Lung microvascular endothelial cell (primary cell): ENCODE data around the gene DSCAML1. TPM values are rescaled to one million over a fixed set of nuclear protein-coding genes. Genes with fewer than 3 reads are reported as not detected.
"Not testable (repeated sequence)": the region's sequence is repeated elsewhere in the genome, so short reads cannot be mapped to it uniquely, and the experiment has no call there.

ENCODE experiments used
- DNase-seq, 2 donors: peaks; one replicate each; pipeline versions ENCODE4 v3.0.0 to v3.0.0-alpha.2; 2010; ENCODE audit warnings: low read depth in 2 of 2
- total RNA-seq: library from RNA; depleted of rRNA; stranded (reverse); fragments of >200 nt; gene quantifications from 2 replicates; pipeline ENCODE4 v1.2.1, GENCODE V29; 2014

Gene DSCAML1
- total RNA-seq, 1 donor from 2014 or later: under 0.01 TPM

DNA sequence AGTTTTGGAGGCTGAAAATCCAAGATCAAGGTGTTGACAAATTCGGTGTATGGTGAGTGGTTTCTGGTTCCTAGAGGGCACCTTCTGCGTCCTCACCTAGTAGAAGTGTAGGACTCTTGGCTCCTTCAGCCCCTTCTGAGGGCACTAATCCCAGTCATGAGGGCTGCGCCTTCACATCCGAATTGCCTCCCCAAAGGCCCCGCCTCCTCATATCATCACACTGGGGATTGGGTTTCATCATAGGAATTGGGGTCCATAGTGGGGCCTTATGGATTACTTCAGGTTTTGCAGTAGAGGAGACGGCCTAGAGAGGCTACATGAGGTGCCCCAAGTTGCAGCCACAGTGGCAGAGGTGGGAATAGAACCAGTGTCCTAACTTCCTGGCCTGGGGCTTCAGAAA lies 382.3 kb downstream of the DSCAML1 start:
- no peak for DNase-seq

- DNase-seq: no peak
These were observed 383.4 kb downstream of the DSCAML1 start for GRCh38 chr11:117413616-117414015.

GRCh38 chr11:117412653-117413275 lies 384.3 kb downstream of the DSCAML1 start:
- no peak for DNase-seq

- no peak for DNase-seq
These were observed 384.8 kb downstream of the DSCAML1 start for GRCh38 chr11:117412176-117412575.

DNA sequence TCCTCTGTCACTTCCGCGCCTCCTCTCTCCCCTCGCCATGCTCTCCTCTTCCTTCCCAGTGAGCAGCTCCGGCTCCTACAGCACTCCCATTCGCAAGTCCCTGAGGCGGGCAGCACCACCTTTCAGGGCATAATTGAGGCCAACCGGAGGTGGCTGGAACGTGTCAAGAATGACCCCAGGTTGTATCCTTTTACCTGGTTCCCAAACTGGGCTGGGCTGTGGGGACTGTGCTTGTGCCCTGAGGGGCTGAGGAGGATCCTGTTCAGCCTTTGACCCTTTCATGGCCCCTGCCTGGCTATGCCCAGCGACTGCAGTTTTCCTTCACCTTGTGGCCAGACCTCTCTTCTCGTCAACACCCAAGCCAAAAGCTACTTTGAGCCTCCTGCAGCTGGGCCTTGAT lies 385.3 kb downstream of the DSCAML1 start:
- no peak for DNase-seq

GRCh38 chr11:117410861-117411710 lies 385.9 kb downstream of the DSCAML1 start:
- DNase-seq: no peak

GRCh38 chr11:117410238-117410637 lies 386.8 kb downstream of the DSCAML1 start:
- no peak for DNase-seq

- no peak for DNase-seq
These were observed 387.5 kb downstream of the DSCAML1 start for GRCh38 chr11:117409511-117409910.

DNA sequence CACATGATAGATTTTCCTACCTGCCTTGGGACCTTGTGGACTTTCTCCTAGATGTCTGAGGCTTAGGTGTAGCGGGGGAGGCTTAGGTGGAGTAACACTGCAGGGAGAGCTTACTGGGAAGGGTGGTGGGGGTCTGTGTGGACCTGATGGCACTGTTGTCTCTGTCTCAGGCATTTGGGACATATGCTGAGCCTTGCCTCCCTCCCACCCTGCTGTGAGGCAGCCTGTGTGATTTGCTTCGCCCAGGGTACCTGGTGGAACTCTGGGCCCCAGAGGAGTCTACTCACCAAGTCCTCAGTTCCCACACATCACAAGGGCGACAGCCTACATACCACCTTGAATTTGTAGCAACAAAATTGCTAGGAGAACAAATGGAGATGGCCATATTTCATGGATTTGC lies 388.7 kb downstream of the DSCAML1 start:
- no peak for DNase-seq

DNA sequence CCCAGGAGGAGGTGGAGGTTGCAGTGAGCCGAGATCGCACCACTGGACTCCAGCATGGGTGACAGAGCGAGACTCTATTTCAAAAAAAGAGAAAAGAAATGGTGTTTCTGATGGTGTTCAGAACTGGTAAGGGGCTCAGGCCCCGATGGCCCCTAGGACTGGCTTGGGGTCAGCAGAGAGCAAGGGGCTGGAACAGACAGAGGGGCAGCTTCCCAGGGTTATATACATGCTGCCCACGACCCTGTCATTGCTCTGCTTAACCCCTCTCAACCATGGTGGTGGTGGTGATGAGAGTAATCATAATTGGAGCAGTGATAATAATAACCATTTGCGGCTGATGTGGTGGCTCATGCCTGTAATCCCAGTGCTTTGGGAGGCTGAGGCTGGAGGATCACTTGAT lies 390.0 kb downstream of the DSCAML1 start:
- no peak for DNase-seq

DNA sequence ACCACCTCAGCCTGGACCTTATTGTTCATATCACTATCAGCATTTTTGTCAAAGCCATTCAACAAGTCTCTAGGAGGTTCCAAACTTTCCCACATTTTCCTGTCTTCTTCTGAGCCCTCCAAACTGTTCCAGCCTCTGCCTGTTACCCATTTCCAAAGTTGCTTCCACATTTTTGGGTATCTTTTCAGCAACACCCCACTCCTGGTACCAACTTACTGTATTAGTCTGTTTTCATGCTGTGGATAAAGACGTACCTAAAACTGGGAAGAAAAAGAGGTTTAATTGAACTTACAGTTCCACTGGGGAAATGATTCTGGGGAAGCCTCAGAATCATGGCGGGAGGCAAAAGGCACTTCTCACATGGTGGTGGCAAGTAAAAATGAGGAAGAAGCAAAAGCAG lies 391.1 kb downstream of the DSCAML1 start:
- not testable (repeated sequence) for DNase-seq

GRCh38 chr11:117399100-117399840 lies 397.7 kb downstream of the DSCAML1 start:
- DNase-seq: not testable (repeated sequence)

- DNase-seq: not testable (repeated sequence)
These were observed 398.4 kb downstream of the DSCAML1 start for GRCh38 chr11:117398618-117399017.

DNA sequence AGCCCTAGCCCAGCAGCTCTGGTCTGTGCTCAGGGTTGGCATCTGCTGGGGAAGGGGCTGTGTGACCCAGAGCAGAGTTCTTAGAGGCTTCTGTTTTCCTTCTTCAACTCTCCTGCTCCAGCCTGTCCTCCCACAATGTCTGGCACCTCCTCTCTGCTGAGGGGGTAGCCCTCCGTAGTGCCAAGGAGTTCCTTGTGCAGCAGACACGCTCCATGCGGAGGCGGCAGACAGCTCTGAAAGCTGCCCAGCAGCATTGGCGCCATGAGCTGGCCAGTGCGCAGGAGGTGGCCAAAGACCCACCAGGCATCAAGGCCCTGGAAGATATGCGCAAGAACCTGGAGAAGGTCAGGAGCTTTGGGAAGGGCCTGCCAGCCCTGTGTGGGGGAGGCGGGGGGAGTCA lies 400.0 kb downstream of the DSCAML1 start:
- DNase-seq: no peak

GRCh38 chr11:117395476-117395875 lies 401.5 kb downstream of the DSCAML1 start:
- DNase-seq: no peak

- no peak for DNase-seq
These were observed 402.6 kb downstream of the DSCAML1 start for GRCh38 chr11:117394221-117394925.

GRCh38 chr11:117392979-117393378 lies 404.0 kb downstream of the DSCAML1 start:
- no peak for DNase-seq

GRCh38 chr11:117392001-117392690 lies 404.9 kb downstream of the DSCAML1 start:
- no peak for DNase-seq

DNA sequence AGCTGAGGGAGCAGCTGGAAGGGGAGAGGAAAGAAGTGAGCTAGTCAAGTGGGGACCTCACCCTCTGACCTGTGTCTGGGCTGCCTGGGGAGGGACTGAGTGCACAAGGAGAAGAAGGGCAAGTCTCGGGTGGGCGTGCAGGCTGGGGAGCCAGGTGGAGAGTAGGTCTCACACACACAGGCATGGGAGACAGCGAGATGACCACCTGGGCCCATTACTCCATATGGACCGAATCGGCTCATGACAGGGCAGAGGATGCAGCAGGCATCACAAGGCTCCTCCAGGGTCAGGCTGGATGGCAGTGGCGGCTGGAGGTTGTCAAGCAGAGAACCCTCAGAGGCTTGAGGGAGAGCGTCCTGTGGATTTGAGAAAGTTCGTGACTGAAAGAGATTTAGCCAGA lies 405.8 kb downstream of the DSCAML1 start:
- DNase-seq: no peak

DNA sequence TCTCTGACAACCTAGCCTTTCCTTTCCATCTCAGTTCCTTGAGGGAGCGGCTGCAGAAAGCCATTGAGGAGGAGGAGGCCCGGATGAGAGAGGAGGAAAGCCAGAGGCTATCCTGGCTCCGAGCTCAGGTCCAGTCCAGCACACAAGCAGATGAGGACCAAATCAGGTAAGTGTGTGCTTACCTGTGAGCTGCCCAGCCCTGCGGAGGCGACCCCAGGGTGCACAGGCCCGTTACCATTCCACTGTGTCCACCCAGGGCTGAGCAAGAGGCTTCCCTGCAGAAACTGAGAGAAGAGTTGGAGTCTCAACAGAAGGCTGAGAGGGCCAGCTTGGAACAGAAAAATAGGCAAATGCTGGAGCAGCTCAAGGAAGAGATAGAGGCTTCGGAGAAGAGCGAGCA lies 406.3 kb downstream of the DSCAML1 start:
- DNase-seq: no peak
